RPMI8226 (cell line): ENCODE results near the gene LOXL1.

Source experiments
- DNase-seq: peaks from one replicate; pipeline ENCODE4 v3.0.0-alpha.2; 2015

The LOXL1 gene

GRCh38 chr15:73926219-73927002, at the start of gene LOXL1:
Gene LOXL1, plus strand, starts transcription at chr15:73926462. Its CDS starts 322 bp downstream, at chr15:73926784.
- DNase-seq = no peak

GRCh38 chr15:73879426-73879825, 46.8 kb upstream of the LOXL1 start:
- DNase-seq = peak; percentile 33

- DNase-seq = no peak
These were observed 44.5 kb upstream of the LOXL1 start for GRCh38 chr15:73881579-73882320.

- no peak for DNase-seq
These were observed 43.4 kb upstream of the LOXL1 start for GRCh38 chr15:73882761-73883419.

- no peak for DNase-seq
These were observed 42.1 kb upstream of the LOXL1 start for GRCh38 chr15:73884159-73884558.

GRCh38 chr15:73885954-73886700, 40.1 kb upstream of the LOXL1 start:
- peak; percentile 16 for DNase-seq

GRCh38 chr15:73886717-73887345, 39.4 kb upstream of the LOXL1 start:
- peak; percentile 60 for DNase-seq

GRCh38 chr15:73887481-73887880, 38.8 kb upstream of the LOXL1 start:
- peak; percentile 81 for DNase-seq

- DNase-seq = peak; percentile 38
These were observed 37.8 kb upstream of the LOXL1 start for GRCh38 chr15:73888224-73889041.

- no peak for DNase-seq
These were observed 37.1 kb upstream of the LOXL1 start for GRCh38 chr15:73889053-73889761.

- no peak for DNase-seq
These were observed 36.5 kb upstream of the LOXL1 start for GRCh38 chr15:73889762-73890124.

GRCh38 chr15:73891328-73892315, 34.6 kb upstream of the LOXL1 start:
- no peak for DNase-seq

GRCh38 chr15:73892446-73893226, 33.6 kb upstream of the LOXL1 start:
- no peak for DNase-seq

GRCh38 chr15:73894133-73894814, 32.0 kb upstream of the LOXL1 start:
- DNase-seq = no peak

- peak; percentile 82 for DNase-seq
These were observed 28.6 kb upstream of the LOXL1 start for GRCh38 chr15:73897441-73898261.

- no peak for DNase-seq
These were observed 26.8 kb upstream of the LOXL1 start for GRCh38 chr15:73899197-73900094.
